IgD-negative memory B cell (primary cell): Measurements from ENCODE around the gene TMEM167A. TPM values are rescaled to one million over a fixed set of nuclear protein-coding genes. Genes with fewer than 3 reads are reported as not detected.
A peak's percentile ranks its signal among the peaks of the same experiment; 100 is the strongest.
"Not testable (repeated sequence)": the region's sequence is repeated elsewhere in the genome, so short reads cannot be mapped to it uniquely, and the experiment has no call there.

Experiments
- H3K27ac Mint-ChIP-seq, 3 donors: one replicate each; pipeline ENCODE4 v1.8.0; 2020 to 2022; ENCODE audit warnings: mild to moderate bottlenecking in 3 of 3, mixed read lengths in 3 of 3, moderate library complexity in 1 of 3
- H3K27me3 Mint-ChIP-seq: one replicate; pipeline ENCODE4 v1.8.0; 2021; ENCODE audit warnings: mixed read lengths
- H3K36me3 Mint-ChIP-seq: one replicate; pipeline ENCODE4 v1.8.0; 2020; ENCODE audit warnings: mild to moderate bottlenecking, mixed read lengths
- H3K4me1 Mint-ChIP-seq, 3 donors: one replicate each; pipeline ENCODE4 v1.8.0; 2020 to 2022; ENCODE audit warnings: mixed read lengths in 3 of 3, mild to moderate bottlenecking in 1 of 3
- H3K4me3 Mint-ChIP-seq, 4 donors: one replicate each; pipeline ENCODE4 v1.8.0; 2020 to 2022; ENCODE audit warnings: mild to moderate bottlenecking in 4 of 4, mixed read lengths in 4 of 4, moderate library complexity in 3 of 4
- H3K9me3 Mint-ChIP-seq, 3 donors: one replicate each; pipeline ENCODE4 v1.8.0; 2020 to 2021; ENCODE audit warnings: mixed read lengths in 3 of 3, mild to moderate bottlenecking in 1 of 3
- polyA plus RNA-seq: library from polyadenylated mRNA; unstranded; fragments of 300-500 nt; fragmentation: Illumina TruSeq; gene quantifications from one replicate; pipeline ENCODE4 v1.2.3, GENCODE V29; 2021

TMEM167A gene
- polyA plus RNA-seq, 1 donor from 2014 or later, result 51.6 TPM

- Mint-ChIP-seq H3K36me3 (peaks cover 19% of the 10 kb centered on the region), H3K4me1 (peaks cover 31 to 43% (median 43%) of the 10 kb centered on the region in 3 donors), H3K9me3 (no peaks in the 10 kb centered on the region), H3K27me3 (no peaks in the 10 kb centered on the region), H3K27ac (no peak overlapping the region), H3K4me3 (no peak overlapping the region)
These were observed 7.9 kb downstream of the TMEM167A start for GRCh38 chr5:83069096-83069799.

DNA sequence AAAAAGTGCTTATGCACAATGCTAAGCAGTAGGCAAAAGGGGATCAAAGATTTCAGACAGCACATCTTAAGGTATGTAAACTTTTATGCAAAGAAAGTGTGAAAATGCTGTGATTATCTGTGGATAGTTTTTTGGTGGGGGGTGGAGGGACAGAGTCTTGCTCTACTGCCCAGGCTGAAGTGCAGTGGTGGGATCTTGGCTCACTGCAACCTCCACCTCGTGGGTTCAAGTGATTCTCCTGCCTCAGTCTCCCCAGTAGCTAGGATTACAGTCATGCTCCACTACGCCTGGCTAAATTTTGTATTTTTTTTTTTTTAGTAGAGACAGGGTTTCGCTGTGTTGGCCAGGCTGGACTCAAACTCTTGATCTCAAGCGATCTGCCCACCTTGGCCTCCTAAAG lies 9.8 kb downstream of the TMEM167A start:
- not testable (repeated sequence) for H3K4me3 Mint-ChIP-seq, H3K9me3 Mint-ChIP-seq, H3K27ac Mint-ChIP-seq, H3K27me3 Mint-ChIP-seq
- peaks cover 19 to 31% (median 29%) of the 10 kb centered on the region in 3 donors for H3K4me1 Mint-ChIP-seq
- peaks cover 10% of the 10 kb centered on the region for H3K36me3 Mint-ChIP-seq

GRCh38 chr5:83066548-83067110 lies 10.6 kb downstream of the TMEM167A start:
- no peak overlapping the region for H3K27ac Mint-ChIP-seq

DNA sequence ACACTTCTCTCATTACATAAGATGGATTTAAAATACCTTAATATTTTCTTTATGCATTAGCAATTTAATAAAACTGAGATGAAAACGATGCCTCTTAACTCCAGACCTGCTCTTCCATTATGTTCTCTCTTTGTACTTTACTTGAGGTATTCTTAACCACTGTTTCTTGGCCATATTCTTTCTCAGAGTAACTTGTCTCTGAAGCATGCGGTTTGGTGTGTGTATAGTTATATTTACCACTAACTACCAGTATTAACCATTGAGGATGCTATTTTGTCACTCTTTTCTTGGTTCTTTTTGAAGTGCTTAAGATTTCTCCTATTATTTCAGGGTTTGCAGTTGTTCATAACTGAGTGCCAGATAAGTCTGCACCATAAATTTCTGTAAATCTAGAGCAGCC lies 17.9 kb downstream of the TMEM167A start:
- no peaks in the 10 kb centered on the region for H3K9me3 Mint-ChIP-seq
- H3K27me3 Mint-ChIP-seq, result no peaks in the 10 kb centered on the region
- peaks cover 8% of the 10 kb centered on the region for H3K36me3 Mint-ChIP-seq
- peak overlapping the region in 1 of 4 donors; percentile 13 for H3K4me3 Mint-ChIP-seq
- no peak overlapping the region for H3K27ac Mint-ChIP-seq
- peaks cover 4 to 14% (median 8%) of the 10 kb centered on the region in 3 donors for H3K4me1 Mint-ChIP-seq

More at GRCh38 chr5:83066548-83067110, 10.6 kb downstream of the TMEM167A start:
- no peaks in the 10 kb centered on the region for H3K9me3 Mint-ChIP-seq
- H3K36me3 Mint-ChIP-seq, result peaks cover 10% of the 10 kb centered on the region
- peak overlapping the region in 1 of 4 donors; percentile 71 for H3K4me3 Mint-ChIP-seq
- H3K4me1 Mint-ChIP-seq, result peaks cover 17 to 27% (median 23%) of the 10 kb centered on the region in 3 donors
- no peaks in the 10 kb centered on the region for H3K27me3 Mint-ChIP-seq

GRCh38 chr5:83058726-83059125 lies 18.5 kb downstream of the TMEM167A start:
- Mint-ChIP-seq H3K9me3 (no peaks in the 10 kb centered on the region), H3K27me3 (no peaks in the 10 kb centered on the region), H3K4me3 (peak overlapping the region in 1 of 4 donors; percentile 25), H3K27ac (peak overlapping the region in 1 of 3 donors; percentile 9), H3K36me3 (peaks cover 10% of the 10 kb centered on the region), H3K4me1 (peaks cover 4 to 13% (median 7%) of the 10 kb centered on the region in 3 donors)

DNA sequence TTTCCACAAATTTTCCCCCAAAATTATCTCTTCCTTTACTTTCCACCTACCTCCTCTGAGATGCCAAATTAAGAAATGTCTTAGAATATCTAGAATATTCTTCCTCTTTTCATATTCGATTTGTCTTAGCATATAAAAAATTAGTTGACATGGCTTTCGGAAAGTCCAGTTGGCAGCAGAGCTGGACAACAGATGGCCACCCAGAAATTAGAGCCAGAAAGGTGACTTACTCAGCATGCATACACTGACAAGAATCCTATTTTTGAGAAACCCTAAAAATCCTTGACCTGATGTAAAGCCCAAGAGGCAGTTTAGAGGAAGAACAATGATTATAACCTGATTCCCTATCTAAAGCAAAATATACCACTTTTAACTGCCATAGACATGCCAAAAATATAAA lies 22.0 kb downstream of the TMEM167A start:
- H3K4me3 Mint-ChIP-seq, result no peak overlapping the region
- H3K4me1 Mint-ChIP-seq, result peaks cover 0 to 13% (median 7%) of the 10 kb centered on the region in 3 donors
- no peaks in the 10 kb centered on the region for H3K27me3 Mint-ChIP-seq
- peak overlapping the region in 1 of 3 donors; percentile 17 for H3K27ac Mint-ChIP-seq
- no peaks in the 10 kb centered on the region for H3K9me3 Mint-ChIP-seq
- peaks cover 10% of the 10 kb centered on the region for H3K36me3 Mint-ChIP-seq

GRCh38 chr5:83050723-83051340 lies 26.4 kb downstream of the TMEM167A start:
- H3K36me3 Mint-ChIP-seq, result peaks cover 6% of the 10 kb centered on the region
- H3K9me3 Mint-ChIP-seq, result no peaks in the 10 kb centered on the region
- H3K4me3 Mint-ChIP-seq, result no peak overlapping the region
- no peaks in the 10 kb centered on the region for H3K27me3 Mint-ChIP-seq
- peaks cover 0 to 1% (median 0%) of the 10 kb centered on the region in 3 donors for H3K4me1 Mint-ChIP-seq
- H3K27ac Mint-ChIP-seq, result no peak overlapping the region

GRCh38 chr5:83049370-83049885 lies 27.8 kb downstream of the TMEM167A start:
- Mint-ChIP-seq H3K9me3 (no peaks in the 10 kb centered on the region), H3K27me3 (no peaks in the 10 kb centered on the region)

DNA sequence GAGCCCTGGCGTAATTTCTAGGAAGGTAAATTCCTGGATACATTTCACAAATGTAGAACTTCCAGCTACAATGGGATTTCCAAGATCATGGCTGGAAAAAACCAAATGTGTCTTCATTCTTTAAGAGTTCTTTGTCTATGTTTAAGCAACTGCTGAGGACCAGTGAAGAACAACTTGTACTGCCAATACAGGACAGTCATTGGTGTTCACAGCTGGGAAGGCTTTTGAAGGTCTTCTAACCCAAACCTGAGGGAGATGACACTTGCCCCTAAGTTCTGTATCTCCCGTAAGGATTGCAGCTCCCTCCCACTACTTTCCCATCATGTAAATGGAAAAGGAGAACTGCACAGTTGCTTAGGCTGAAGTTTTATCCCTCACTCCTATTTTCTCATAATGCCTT lies 28.4 kb downstream of the TMEM167A start:
- no peak overlapping the region for H3K4me3 Mint-ChIP-seq
- H3K36me3 Mint-ChIP-seq, result peaks cover 2% of the 10 kb centered on the region
- no peaks in the 10 kb centered on the region for H3K4me1 Mint-ChIP-seq
- H3K9me3 Mint-ChIP-seq, result no peaks in the 10 kb centered on the region
- no peaks in the 10 kb centered on the region for H3K27me3 Mint-ChIP-seq
- no peak overlapping the region for H3K27ac Mint-ChIP-seq

More at GRCh38 chr5:83049370-83049885, 27.8 kb downstream of the TMEM167A start:
- no peaks in the 10 kb centered on the region for H3K4me1 Mint-ChIP-seq
- H3K36me3 Mint-ChIP-seq, result peaks cover 4% of the 10 kb centered on the region
- no peak overlapping the region for H3K27ac Mint-ChIP-seq
- H3K4me3 Mint-ChIP-seq, result no peak overlapping the region

DNA sequence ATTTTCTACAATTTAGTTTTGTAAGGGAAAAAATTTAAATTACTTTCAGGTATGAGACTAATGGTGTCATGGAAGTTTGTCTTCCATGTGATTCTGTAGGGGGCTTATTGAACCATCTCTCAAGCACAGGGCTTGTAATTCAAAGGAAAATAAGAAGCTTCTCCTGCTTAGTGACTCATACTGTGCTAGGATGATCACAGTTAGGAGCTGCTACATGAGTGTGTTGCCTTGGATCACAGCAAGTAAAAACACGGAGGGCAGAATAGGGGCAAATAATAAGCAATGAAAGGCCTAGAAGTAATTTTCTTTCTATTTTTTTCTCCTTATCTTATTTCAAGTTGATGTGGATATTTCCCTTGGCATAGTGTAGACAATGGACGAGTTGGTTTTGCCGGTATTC lies 28.9 kb downstream of the TMEM167A start:
- Mint-ChIP-seq H3K9me3 (no peaks in the 10 kb centered on the region), H3K27ac (no peak overlapping the region), H3K36me3 (no peaks in the 10 kb centered on the region), H3K27me3 (no peaks in the 10 kb centered on the region), H3K4me3 (no peak overlapping the region), H3K4me1 (no peaks in the 10 kb centered on the region)

DNA sequence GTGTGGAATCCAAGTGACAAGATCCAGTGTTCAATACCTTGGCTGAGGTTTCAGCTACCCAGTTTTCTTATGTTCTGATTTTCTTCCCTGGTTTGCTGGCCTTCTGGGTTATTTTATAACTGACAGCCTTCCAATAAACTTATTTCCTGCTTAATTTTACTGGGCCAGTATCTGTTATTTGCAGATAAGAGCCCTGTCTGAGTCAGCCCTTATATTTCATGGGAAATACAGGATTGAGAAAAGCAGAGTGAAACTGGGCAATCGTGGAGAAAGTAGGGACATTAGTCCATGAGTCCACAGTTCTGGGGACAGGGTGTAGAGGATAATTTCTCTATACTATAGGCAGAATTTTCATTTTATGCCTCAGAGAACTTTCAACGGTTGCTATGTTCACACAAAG lies 32.3 kb downstream of the TMEM167A start:
- no peaks in the 10 kb centered on the region for H3K9me3 Mint-ChIP-seq

DNA sequence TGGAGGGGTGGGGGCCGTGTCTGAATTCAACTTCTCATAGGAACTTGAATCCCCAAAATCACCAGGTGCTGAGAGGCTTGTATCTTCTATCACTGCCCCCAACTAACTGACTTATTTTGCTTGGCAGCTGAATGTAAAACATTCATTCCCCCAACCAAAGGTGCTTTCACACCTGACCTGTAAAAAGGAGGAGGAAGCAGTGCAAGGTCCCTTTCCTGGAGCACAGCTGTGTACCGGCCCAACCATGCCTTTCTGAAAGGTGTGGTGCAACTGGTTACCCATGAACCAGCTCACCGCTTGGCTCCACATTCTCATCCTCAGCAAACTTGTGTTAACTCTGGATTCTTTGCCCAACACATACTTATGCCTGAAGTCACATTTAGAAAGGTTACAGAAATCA lies 34.7 kb downstream of the TMEM167A start:
- Mint-ChIP-seq H3K4me3 (no peak overlapping the region), H3K9me3 (no peaks in the 10 kb centered on the region), H3K4me1 (no peaks in the 10 kb centered on the region), H3K36me3 (no peaks in the 10 kb centered on the region), H3K27ac (peak overlapping the region in 1 of 3 donors; percentile 17), H3K27me3 (no peaks in the 10 kb centered on the region)

More for the DNA sequence above, 32.3 kb downstream of the TMEM167A start:
- H3K27ac Mint-ChIP-seq, result no peak overlapping the region
- H3K27me3 Mint-ChIP-seq, result no peaks in the 10 kb centered on the region
- no peaks in the 10 kb centered on the region for H3K36me3 Mint-ChIP-seq
- H3K4me1 Mint-ChIP-seq, result no peaks in the 10 kb centered on the region
- no peak overlapping the region for H3K4me3 Mint-ChIP-seq

GRCh38 chr5:83038924-83039323 lies 38.3 kb downstream of the TMEM167A start:
- H3K4me3 Mint-ChIP-seq, result no peak overlapping the region
- H3K27me3 Mint-ChIP-seq, result no peaks in the 10 kb centered on the region
- no peak overlapping the region for H3K27ac Mint-ChIP-seq
- H3K36me3 Mint-ChIP-seq, result no peaks in the 10 kb centered on the region
- H3K9me3 Mint-ChIP-seq, result no peaks in the 10 kb centered on the region
- H3K4me1 Mint-ChIP-seq, result no peaks in the 10 kb centered on the region

GRCh38 chr5:83036991-83037575 lies 40.1 kb downstream of the TMEM167A start:
- H3K4me1 Mint-ChIP-seq, result no peaks in the 10 kb centered on the region
- H3K4me3 Mint-ChIP-seq, result no peak overlapping the region
- H3K27me3 Mint-ChIP-seq, result no peaks in the 10 kb centered on the region
- H3K36me3 Mint-ChIP-seq, result no peaks in the 10 kb centered on the region
- H3K27ac Mint-ChIP-seq, result no peak overlapping the region
- H3K9me3 Mint-ChIP-seq, result no peaks in the 10 kb centered on the region
